Epidermal melanocyte (primary cell): Measurements from ENCODE around the gene LONP1.

Experiments
- DNase-seq: peaks from one replicate; pipeline ENCODE4 v3.0.0; 2011; ENCODE audit warnings: low spot score; ENCODE audit not compliant: insufficient read length

The LONP1 gene

GRCh38 chr19:5679289-5680083 is 40.5 kb downstream of the LONP1 start:
- DNase-seq: no peak

- no peak for DNase-seq
These were observed 41.8 kb downstream of the LONP1 start for GRCh38 chr19:5678071-5678718.

- no peak for DNase-seq
These were observed 42.4 kb downstream of the LONP1 start for GRCh38 chr19:5677580-5677979.

GRCh38 chr19:5677136-5677535 is 42.8 kb downstream of the LONP1 start:
- no peak for DNase-seq

DNA sequence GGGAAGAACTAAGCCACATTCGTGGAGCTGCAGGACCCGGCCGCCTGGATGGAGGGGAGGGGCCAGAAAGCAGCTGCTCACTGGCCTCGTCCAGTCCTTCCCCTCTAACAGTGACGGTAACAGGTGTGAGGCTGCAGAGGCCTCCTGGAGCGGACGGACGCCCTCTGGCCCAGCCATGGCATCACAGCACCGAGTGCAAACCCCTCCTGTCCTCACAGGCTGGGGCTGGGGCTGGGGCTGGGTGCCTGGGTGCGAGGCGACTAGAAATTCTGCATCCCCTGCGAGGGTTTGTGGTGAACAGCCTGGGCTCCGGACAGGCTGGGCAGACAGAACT is 43.2 kb downstream of the LONP1 start:
- no peak for DNase-seq

DNA sequence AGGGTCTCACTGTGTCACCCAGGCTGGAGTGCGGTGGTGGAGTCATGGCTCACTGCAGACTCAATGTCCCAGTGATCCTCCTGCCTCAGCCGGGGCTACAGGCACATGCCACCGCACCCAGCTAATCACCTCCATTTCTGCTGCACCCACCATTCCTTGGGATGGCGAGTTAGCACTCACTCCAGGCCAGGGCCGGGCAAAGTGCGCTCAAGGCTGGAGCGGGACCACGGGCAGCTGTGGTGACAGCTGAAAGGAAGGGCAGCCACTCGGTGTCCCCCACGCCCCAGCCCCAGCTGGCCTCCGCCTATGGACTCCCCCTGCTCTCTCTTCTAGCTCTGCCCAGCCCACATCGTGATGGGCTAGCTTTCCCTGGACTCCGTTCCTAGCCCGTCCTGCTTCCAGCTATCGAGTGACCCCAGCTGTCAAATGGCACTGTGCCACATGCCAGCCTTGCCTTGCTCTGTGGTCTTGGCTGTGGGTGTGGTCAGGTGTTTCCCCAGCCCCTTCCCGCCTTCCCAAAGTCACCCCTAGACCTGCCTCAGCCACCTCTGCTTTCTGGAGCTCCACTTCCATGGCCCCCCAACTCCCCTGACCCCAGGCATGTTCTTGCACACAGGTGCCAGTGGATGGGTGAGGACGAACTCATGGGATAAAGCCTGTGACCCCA is 43.7 kb downstream of the LONP1 start:
- DNase-seq: no peak

- DNase-seq: no peak
These were observed 45.2 kb downstream of the LONP1 start for GRCh38 chr19:5674714-5675113.

- no peak for DNase-seq
These were observed 46.2 kb downstream of the LONP1 start for GRCh38 chr19:5673752-5674151.

DNA sequence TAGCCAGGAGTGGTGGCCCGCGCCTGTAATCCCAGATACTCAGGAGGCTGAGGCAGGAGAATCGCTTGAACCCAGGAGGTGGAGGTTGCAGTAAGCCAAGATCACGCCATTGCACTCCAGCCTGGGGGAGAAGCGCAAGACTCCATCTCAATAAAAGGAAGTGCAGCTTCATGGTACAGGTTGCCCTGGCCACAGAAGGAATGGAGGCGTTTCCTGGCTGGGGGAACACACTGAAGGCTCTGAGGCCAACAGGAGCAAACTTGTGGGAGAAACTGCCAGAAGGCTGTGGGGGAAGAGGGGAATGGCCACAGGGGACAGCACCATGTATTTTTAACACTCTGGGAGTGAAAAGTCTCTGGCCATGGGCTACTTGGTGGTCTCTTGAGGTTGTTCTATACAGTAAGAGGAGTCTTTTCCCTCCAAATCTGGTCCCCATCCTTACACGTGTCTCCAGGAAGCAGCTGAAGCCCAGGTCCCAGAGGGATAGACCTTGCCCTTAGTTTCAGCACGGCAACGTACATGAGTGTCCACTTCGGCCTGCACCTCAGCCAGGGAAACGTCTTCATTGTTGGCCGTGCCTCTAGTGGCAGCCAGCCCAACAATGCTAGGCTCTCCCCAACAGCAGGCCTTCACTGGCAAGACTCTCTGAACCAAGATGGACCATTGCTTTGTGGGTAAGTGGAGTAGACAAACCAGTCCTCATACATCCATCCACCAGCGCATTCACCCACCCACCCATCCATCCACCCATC is 47.1 kb downstream of the LONP1 start:
- DNase-seq: no peak

DNA sequence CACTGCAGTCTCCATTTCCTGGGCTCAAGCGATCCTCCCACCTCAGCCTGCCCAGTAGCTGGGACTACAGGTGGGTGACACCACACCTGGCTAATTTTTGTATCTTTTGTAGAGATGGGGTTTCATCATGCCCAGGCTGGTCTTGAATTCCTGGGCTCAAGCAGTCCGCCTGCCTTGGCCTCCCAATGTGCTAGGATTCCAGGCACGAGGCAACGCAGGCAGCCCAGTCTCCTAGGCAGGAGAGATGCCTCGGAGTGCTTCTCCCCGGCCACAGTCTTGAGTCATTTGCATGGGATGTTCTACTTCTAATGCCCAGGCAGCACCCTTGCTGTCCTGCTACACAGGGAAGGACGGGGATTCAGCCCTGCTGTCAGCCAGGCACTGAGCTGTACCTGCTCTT is 48.3 kb downstream of the LONP1 start:
- no peak for DNase-seq

DNA sequence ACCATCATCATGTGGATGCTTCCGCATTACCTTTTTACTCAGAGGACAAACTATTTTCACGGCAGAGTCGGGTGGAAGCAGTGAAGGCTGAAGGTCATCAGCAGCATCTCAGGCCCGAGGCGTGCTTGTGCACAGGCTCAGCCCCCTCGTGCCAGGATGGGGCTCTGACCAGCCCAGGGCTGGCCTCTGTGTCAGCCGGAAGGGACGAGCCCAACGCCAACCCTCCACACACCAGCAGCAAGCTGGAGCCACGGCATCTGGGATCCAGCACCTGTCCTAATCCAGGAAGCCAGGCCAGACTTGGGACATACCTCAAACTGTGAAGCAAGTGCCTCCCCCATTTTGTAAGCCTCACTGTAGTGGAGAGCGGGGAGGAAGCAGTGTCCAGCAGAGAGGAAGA is 50.7 kb downstream of the LONP1 start:
- no peak for DNase-seq

GRCh38 chr19:5667751-5668271 is 52.1 kb downstream of the LONP1 start:
- no peak for DNase-seq

GRCh38 chr19:5666921-5667610 is 52.9 kb downstream of the LONP1 start:
- no peak for DNase-seq

DNA sequence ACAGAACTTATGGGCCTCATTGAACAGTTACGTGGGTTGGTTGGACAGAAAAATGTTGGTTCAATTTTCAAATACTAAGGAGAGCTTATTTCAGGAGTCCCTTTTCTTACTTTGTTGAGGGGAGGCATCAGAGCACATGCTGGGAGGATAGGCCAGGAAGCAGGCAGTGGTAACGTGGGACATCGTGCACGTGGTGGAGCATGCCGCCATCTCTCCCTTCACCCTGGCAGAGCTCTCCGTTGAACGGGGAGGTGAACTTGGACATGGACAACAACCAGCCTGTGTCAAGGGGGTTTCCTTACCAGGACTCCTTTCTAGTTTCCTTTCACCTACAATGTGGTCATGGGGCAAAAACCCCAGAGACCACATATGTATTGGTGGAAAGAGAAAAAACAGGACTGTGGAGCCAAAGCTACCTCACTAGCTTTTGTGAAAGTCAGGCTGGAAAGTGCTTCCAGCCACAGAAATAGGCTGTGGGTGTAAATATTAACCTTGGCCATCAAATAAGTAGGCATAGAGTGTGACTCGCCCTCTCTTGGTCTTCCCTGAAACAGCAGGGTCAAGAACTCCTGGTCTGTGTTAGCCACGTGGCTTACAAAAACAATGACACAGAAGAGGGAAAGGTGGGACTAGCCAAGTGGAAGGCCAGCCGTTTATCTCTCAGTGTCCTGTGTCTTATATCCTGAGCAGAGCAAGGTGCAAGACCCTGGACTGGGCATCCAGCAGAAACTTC is 54.0 kb downstream of the LONP1 start:
- DNase-seq: no peak

DNA sequence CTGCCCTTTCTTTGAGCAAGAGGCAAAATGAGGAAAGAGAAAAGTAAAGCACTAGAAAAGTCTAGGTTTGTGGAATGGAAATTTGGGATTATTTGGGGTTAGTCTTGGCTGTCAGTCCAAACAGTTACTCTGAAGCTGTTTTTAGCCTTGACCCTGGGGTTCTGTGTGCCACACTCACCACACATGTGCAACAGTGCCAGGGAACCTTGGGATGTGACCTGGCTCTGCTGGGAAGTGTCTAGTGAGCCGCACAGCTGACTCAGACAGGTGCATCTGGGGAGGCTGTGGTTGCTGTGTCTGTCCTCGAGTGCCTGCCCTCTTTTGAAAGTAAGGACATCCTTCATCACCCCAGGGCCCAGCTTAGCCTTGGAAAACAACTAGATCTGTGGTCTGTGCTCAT is 55.4 kb downstream of the LONP1 start:
- DNase-seq: no peak

- no peak for DNase-seq
These were observed 56.0 kb downstream of the LONP1 start for GRCh38 chr19:5663904-5664303.

GRCh38 chr19:5661483-5661882 is 58.5 kb downstream of the LONP1 start:
- DNase-seq: no peak

GRCh38 chr19:5655412-5655811 is 64.5 kb downstream of the LONP1 start:
- no peak for DNase-seq

- no peak for DNase-seq
These were observed 65.0 kb downstream of the LONP1 start for GRCh38 chr19:5654931-5655330.

GRCh38 chr19:5652261-5652660 is 67.7 kb downstream of the LONP1 start:
- peak; percentile 1 for DNase-seq
